ENCODE results near the gene RNU1-3. TPM values are rescaled to one million over a fixed set of nuclear protein-coding genes. Genes with fewer than 3 reads are reported as not detected.

RNU1-3 gene
- total and polyA plus RNA-seq, 9 of the 15 experiments (the other 6 are each of a cell fraction or from before 2014, with no cell fraction given): under 0.01 to 32,823 (median 2,538) TPM; not detected in 4

DNA sequence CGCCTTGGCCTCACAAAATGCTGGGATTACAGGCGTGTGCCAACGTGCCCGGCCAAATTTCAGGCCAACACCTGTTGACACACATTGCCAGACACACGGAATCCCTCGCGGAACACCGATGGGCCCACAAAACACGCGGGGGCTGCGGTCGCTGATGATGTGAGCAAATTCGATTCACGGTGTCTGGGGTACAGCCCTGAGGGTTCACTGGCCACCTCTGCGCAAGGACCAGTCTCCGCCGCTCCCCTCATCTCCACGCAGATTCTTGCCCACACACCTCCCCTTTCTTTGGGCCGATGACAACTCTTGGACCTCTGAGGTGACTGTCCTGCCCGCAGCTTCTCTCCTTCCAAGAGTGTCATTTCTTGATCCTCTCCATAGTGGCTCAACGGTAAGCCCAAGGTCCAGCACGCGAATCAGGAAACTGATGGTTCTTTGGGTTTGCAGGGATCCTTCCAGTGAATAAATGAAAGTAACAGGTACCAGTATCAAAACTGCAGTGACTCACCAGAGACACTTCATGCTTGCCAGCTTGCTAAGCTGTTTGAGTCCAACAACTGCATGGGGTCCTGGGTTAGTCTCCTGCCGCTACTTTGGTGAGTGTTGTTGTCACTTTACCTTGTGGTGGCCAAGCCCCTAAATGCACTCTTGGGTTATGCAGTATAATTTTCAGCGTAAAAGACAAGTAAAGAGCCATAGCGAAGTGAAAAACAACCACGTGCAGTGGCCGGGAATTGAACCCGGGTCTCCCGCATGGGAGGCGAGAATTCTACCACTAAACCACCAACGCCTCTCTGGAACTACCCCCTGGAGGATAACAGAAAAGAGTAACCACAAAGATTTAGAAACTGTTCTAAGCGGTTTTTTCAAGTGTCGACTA, 11.0 kb upstream of the RNU1-3 start (continued):
- TF ChIP-seq MGA (IDR thresholded peaks at IDR 0.05) (0 out of 2 replicates have a peak, but pooled peaks have one; percentile 39), POLR2A (conservative IDR thresholded peaks at IDR 0.05) (no peak), PTTG1 (tag; IDR thresholded peaks at IDR 0.05; ENCODE audit: low read depth) (no peak), ESRRB (CRISPR knock-in tag; IDR thresholded peaks at IDR 0.05; ENCODE audit: borderline replicate concordance) (no peak), E2F6 (IDR thresholded peaks at IDR 0.05; ENCODE audit: borderline replicate concordance in 1 of 2, extremely low read depth in 1 of 2, insufficient read depth in 1 of 2, insufficient read length in 1 of 2, low read depth in 1 of 2, low read length in 1 of 2, poor library complexity in 1 of 2, severe bottlenecking in 1 of 2) (peak in 1 of 2 experiments; percentile 26), ZNF134 (CRISPR knock-in tag; conservative IDR thresholded peaks at IDR 0.05) (peak; percentile 38; the same call in 1 of the 2 replicates), ATF7 (IDR thresholded peaks at IDR 0.05) (peak; percentile 66), ZNF609 (CRISPR knock-in tag; IDR thresholded peaks at IDR 0.05; ENCODE audit: borderline replicate concordance) (0 out of 2 replicates have a peak, but pooled peaks have one; percentile 38)
